Measurements from ENCODE around the gene TFDP1.

The TFDP1 gene, protein sequence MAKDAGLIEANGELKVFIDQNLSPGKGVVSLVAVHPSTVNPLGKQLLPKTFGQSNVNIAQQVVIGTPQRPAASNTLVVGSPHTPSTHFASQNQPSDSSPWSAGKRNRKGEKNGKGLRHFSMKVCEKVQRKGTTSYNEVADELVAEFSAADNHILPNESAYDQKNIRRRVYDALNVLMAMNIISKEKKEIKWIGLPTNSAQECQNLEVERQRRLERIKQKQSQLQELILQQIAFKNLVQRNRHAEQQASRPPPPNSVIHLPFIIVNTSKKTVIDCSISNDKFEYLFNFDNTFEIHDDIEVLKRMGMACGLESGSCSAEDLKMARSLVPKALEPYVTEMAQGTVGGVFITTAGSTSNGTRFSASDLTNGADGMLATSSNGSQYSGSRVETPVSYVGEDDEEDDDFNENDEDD

DNA sequence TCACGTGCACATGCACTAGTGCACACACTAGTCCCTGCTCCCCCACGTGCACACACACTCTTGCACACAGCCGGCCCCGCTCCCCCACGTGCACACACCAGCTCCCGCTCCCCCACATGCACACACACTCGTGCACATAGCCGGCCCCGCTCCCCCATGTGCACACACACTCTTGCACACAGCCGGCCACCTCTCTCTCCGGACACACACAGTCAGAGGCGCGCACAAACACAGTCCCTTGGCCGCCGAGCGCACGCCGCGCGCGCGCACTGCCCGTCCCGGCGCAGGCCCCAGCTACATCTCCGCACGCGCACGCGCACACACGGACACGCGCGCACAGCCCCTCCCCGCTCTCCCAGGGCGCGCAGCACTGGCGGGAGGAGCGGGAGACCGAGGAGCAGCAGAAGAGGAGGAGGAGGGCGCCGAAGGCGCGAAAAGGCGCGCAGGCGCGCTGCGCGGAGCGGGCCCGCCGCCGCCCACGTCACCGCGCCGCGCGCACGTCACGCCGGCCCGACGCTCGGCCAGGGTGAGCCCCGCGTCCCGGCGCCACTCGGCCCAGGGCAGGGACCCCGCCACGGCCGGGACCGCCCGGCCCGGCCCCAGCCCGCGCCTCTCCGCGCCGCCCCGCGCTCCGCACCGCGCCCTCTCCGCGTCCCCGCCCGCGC is at the start of gene TFDP1:
TFDP1 (plus strand) TSS at position 549 of the 665 bp plus-strand sequence. CDS start 1,085 bp downstream, outside the sequence.
- peak; percentile 93 for DNase-seq

DNA sequence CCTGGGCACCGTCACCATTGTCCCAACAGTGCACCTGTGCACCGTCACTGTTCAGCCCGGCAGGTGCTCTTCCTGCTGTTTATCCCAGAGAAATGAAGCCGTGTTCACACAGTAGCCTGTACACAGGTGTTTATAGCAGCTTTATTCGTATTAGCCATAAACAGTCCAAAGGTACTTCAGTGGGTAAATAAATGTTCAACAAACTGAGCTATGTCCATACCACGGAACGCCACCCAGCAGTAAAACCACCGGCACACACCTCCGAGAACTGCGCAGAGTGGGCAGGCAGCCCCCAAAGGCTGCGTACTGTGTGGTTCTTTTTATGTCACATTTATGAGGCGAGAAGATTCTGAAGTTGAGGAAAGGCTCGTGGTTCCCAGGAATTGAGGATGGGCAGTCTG is 49.2 kb upstream of the TFDP1 start:
- DNase-seq, result no peak

DNA sequence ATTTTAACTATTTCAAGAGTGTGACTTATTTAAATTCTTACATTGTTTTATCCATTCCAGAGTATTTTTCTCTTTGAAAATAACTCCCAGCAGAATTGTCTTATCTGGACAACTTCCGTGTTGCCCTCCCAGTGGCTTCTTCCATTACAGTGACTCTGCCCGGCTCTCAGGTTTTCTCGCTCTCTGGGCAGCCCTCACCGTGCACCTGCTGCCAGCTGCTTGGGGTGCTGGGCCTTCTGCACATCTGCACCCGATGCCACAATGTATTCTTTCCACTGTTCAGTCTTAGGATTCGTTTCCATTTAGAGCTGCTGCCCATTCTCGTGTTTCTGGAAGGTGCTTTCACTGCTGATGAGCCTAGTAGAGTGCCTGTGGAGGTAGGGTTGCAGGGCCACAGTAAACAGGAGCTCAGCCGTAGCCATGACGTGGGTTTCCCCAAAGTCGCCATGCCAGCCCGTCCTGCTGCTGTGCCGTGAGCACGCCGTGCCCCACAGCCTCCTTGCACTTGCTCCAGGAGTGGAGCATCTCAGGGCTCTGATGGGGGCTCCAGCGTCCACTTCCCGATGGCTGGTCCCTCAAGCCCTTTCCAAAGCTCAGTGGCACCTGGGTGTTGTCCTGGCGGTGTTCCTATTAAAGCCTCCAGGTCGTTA is 48.0 kb upstream of the TFDP1 start:
- no peak for DNase-seq

DNA sequence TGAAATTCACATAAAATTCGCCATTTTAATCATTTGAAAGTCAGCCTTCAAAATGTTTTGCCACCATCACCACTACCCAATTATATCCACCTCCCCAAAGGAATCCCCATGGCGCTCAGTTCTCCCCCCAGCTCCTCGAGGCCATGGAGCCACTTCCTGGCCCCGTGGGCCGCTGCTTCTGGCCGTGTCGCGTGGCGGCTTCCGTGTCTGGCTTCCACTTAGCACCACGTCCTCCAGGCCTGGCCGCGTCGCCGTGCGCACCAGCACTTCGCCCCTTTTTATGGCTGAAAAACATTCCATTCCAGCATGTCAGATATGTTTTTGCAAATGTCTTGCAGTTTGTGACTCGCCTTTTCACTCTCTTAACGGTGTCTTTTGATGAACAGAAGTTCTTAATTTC is 47.3 kb upstream of the TFDP1 start:
- DNase-seq, result no peak

DNA sequence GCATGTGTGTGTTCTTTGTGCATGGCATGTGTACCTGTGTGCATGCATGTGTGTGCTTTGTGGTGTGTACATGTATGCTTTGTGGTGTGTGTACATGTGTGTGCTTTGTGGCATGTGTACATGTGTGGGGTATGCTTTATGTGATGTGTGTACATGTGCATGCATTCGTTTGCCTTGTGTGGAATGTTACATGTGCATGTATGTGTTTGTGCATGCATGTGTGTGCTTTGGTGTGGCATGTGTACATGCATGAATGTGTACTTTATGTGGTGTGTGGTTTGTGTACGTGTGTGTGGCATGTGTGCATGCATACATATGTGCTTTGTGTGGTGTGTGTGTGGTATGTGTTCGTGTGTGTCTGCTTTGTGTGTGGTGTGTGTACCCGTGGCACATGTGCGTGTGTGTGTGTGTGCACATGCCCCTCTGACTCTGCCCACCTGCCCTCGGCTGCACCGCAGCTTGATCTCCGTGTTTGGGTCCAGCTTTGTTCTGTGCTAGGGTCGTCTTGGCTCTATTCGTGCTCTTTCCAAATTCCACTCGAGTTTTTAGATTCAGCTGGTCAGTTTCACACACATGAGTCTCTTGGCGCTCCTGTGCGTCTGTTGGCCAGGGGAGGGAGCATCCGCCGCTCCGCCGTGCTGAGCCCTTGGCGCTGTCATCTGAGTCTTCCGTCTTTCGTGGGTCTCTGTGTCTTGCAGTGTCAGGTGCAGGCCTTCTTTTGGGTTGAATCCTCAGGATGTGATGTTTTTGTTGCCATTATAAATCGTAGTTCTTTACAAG is 46.5 kb upstream of the TFDP1 start:
- DNase-seq, result no peak

DNA sequence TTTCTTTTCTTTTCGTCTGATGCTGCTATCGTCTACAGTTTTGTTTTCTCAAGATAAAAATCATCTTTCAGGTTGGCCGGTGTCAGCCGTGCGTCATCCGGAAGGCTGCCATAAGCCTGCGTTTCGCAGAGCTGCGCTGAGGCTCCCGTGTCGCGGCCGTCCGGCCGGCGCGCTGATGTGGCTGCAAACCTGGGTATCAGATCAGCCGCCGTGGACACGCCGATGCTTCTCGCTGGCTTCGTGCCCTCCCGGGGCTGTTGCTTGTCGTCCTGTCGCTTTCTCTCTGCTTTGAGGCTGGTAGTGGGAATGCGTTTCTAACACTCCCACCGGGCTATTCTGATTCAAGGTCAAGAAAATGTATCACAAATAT is 45.9 kb upstream of the TFDP1 start:
- no peak for DNase-seq

DNA sequence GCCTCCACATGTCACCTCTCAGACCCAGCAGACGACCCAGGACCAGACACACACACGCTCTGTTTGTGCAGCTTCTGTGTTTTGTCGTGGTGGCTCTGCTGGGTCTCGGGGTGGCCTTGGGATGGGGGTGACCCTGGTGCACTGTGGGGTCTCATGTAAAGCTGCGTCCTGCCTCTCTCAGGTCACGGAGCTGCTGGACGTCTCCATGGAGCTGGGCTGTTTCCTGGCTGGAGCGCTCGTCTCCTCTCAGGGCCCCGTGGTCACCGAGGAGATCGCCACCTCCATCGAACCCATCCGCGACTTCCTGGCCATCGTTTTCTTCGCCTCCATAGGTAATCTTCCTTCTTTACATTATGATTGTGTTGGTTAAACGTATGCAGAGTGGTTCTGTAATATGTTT is 45.4 kb upstream of the TFDP1 start:
- no peak for DNase-seq

DNA sequence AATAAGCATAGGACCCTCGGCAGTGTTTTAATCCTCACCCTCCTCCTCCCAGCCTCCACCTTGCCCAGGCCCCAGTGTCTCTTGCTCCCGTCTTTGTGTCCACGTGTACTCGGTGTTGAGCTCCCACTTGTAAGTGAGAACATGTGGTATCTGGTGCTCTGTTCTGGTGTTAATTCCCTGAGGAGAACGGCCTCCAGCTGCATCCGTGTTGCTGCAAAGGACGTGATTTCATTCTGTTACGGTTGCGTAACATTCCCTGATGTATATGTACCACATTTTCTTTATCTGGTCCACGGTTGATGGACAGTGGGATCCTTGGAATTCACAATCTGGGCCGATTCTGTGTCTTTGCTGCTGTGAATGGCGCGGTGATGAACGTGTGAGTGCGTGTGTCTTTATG is 44.7 kb upstream of the TFDP1 start:
- DNase-seq, result no peak

DNA sequence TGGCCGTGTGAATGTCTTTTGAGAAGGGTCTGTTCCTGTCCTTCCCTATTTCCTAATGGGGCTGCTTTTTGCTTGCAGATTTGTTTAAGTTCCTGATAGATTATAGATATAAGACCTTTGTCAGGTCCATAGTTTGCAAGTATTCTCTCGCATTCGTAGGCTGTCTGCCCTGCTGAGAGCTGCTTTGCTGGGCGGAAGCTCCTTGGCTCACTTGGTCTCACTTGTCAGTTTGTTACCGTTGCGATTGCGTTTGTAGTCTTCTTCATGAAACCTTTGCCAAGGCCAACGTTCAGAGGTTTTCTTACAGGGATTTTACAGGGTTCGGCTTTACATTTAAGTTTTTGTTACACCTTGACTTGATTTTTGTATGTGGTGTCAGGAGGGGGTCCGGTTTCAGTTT is 44.0 kb upstream of the TFDP1 start:
- no peak for DNase-seq

DNA sequence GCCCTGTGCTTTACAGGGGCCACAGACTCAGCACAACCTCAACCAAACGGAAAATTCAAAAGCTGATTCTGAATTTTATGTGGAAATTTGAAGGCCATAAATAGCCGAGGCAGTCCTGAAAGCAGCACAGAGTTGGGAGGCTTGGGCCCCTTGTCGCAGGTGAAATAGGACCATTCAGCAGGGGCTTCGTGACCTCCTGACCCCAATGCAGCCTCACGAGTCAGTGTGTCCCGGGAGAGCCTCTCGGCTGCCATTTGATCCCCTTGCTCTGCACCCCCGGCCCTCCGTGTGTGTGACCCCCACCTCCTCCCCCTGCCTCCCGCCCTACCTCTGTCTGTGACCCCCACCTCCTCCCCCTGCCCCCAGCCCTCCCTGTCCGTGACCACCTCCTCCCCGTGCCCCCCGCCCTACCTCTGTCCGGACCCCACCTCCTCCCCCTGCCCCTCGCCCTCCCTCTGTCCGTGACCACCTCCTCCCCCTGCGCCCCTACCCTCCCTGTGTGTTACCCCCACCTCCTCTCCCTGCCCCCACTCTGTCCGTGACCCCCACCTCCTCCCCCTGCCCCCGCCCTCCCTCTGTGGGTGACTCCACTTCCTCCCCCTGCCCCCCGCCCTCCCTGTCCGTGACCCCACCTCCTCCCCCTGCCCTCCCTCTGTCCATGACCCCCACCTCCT is 41.7 kb upstream of the TFDP1 start:
- no peak for DNase-seq

DNA sequence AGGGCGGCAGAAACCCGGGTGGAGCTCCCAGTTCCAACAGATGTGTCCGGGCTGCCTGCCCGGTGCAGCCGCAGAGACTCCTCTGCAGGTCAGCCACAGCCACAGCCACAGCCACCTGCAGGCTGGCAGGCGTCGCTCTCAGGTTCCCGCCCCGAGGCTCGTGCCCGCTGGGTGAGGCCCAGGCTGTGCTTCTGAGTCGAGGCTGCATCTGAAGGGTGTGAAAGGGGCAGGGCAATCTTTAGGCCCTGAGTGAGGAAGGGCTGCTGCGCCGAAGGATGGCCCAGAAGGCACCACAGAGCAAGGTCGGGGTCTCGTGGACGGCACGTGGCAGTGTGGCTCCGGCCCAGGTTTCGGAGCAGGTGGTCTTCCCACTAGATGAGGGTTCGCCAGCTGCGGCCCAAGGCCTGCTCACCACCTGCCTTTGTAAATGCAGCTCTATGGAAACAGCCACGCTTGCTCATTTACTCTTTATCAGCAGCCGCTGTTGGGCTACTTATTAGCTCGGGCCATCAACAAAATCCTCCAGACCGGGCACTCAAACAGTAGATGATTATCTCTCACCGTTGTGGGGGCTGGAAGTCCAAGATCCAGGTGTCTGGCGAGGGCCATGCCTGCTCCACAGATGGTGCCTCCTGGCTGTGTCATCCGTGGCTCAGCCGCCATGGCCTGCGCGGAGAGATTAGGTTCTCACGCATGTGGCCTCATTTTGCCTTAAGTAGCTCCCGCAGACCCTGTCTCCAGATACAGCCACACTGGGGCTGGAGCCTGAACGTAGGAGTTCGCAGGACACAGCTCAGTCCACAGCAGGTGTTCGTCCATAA is 40.3 kb upstream of the TFDP1 start:
- no peak for DNase-seq

DNA sequence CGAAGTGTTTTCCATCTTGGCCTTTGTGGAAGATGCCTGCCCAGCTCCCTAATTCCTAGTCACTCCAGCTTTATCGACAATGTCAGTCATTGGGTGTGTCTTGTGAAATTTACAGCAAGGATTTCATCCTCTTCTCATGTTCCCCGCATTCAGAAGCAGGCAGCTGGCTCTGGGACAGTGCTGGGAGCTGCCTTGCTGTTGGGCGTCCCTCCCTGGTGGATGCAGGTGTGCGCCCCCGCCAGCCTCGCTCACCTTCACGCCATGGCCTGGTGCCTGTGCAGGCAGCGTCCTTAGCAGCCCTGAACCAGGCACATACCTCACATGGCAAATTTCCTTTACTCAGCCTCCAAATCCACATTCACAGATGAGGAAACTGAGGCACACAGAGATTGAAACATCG is 39.7 kb upstream of the TFDP1 start:
- DNase-seq, result no peak

DNA sequence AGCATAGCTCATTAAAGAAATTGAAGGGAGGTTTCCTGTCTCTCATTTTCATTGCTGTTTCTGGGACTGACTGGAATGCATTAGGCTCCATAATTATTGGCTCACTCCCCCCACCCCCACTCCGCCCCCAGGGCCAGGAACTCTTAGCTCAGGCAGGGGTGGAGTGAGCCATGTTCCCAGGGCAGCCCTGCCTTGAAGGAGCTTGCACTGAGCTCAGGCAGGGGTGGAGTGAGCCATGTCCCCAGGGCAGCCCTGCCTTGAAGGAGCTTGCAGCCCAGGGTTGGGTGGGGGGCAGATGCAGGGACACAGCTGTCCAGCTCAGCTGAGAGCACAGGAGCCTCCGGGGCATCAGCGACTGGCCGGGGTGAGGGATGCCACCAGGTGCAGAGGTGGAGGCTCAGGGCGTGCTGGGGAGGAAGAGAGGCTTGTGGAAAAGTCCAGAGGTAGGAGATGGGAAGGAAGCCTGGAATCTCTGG is 39.1 kb upstream of the TFDP1 start:
- no peak for DNase-seq

DNA sequence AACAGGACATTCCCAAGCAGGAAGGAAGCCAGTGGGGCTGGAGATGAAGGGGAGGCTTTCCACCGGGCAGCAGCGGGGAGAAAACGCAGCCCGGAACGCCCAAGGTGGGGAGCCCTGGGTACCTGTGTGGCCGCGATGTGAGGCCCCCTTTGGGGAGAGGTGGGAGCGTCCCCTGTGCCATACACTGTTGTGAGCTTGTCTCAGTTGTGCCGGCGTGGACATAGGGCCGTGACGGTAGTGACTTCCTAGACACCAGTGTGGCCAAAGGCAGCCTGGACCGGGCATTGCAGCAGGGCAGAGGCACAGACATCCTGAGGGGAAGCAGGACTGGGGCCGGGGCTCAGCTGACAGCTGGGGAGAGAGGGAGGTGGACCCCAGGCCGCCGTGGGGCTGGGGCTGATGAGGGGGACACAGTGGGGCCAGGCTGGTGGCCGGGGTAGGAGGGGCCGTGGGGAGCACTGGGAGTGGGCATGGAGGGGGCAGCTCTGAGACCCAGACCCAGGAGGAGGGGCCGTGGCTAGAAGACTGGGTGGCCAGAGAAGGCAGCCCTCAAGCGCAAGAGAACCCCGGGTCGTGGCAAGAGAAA is 38.5 kb upstream of the TFDP1 start:
- no peak for DNase-seq

DNA sequence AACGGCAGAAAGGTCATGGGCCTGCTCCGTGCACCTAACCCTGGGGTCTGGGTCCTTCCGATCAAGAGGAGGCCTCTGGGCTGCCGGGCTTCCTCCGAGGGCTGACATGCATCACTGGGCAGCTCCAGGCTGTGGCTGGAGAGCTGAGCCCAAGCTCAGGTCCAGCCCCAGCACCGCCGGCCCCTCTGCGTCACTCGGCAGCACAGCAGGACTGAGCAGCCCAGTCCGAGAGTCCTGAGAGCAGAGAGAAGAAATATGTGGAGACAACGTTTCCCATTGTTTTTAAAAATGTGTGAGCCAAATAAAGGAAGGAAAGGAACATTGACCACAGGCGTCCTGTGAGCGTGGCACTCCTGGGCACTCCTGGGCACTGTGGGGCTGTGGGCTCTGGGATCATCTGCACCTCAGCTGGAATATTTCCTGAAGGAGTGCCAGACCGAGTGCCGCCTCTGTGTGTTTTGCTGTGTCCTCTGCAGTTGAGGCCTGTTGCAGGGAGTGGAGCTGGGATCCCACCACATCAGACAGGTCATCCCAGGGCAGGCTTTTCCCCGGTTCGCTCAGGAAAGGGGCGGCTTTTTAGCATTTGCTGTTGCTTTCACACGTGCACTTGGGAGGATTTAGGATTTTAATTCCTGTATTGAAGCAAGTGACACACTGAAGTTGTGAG is 37.8 kb upstream of the TFDP1 start:
- DNase-seq, result no peak

DNA sequence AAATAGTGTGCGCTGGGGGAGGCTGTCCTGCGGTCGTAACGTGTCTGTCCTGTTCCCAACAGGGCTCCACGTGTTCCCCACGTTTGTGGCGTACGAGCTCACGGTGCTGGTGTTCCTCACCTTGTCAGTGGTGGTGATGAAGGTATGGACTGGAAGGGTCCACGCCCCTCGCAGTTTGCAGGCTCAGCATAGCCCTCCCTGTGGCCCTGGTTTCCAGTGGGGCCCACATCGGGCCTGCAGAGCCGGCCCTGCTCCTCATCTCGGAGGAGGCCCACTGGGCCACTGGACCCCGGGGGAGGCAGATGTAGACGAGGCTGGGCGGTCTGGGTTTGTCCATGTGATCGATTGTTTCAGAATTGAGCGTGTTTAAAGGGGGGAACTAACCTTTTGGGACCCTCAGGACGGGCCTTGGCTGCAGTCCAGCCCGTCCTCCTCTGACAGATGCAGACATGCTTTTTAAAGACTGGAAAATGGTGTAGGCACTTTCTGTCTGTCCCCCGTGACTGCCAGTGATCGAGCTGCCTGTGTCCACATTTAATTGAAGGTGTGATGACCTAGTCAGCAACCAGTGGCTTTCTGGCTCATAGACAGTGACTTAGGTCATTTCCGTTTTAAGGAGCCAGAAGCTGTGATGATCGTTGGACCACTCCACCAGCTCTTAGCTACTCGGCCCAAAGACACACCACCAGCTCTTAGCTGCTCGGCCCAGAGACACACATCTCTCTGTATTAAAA is 37.1 kb upstream of the TFDP1 start:
- no peak for DNase-seq

DNA sequence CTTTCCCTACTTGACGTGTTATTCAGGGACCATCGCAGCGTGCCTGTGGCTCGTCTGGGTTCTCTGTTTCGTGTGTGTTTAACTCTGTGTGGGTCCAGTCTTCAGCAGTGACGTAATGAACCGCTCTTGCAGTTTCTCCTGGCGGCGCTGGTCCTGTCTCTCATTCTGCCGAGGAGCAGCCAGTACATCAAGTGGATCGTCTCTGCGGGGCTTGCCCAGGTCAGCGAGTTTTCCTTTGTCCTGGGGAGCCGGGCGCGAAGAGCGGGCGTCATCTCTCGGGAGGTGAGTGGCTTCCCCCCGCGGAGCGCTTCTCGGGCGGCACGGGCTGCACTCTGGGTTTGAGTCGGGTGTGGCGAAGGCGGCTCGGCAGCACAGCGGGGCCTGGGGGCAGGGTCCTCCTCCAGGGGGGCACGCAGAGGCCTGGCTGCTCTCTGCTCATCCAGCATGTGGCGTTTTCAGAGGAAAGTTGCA is 36.3 kb upstream of the TFDP1 start:
- DNase-seq, result peak; percentile 55

DNA sequence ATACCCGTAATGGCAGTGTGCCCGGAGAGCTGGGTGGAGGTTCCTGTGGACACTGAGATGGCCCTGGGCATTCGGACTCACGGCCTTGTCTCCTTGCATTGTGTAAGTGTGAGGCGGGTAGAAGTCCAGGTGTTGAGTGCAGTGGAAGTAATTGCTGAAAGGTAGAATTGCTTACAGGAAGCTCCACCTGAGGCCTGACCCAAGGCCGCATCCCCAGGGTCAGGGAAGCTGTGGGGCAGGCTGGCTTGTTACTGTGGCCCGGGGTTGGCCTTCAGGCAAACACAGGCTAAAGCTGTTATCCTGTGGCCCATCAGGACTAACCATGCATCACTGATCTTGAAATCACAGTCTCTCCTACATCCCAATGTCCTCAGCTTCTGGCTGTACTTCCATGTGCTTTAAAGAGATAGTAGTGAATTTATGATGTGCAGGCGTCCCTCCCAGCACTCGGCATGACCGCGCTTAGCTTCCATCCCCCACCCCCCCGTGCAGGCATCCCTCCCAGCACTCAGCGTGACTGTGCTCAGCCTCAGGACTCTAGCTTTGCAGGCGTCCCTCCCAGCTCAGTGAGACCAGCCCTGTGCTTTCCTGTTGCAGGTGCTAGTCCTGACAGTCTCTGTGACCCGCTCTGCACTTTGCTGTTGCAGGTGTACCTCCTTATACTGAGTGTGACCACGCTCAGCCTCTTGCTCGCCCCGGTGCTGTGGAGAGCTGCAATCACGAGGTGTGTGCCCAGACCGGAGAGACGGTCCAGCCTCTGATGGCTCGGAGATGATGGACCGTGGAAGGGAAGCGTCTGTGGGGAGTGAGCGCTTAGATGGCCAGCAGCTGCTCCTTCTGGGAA is 35.6 kb upstream of the TFDP1 start:
- DNase-seq, result no peak

DNA sequence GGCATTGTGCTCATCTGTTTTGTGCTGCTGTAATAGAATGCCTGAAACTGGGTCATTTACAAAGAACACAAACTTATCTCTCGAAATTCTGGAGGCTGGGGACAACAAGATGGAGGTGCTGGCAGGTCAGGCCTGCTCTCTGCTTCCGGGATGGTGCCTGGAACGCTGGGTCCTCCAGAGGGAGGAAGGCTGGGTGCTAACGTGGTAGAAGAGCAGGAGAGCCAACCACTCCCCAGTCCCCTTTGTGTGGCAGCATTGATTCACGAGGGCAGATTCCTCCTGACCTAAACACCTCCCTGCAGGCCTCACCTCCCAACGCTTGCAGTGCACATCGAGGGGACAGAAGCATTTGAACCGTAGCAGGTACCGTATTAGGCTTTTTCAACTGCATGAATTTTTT is 34.1 kb upstream of the TFDP1 start:
- peak; percentile 25 for DNase-seq

Measured in NCI-H1092 treated with DMSO at 0.1 percent for 48 hours (cell line).